UCSD-AML1 (cell line): Measurements from ENCODE around the gene IFT27.
A peak's percentile ranks its signal among the peaks of the same experiment; 100 is the strongest.
"Not testable (repeated sequence)": the region's sequence is repeated elsewhere in the genome, so short reads cannot be mapped to it uniquely, and the experiment has no call there.

Experiments used
- DNase-seq: peaks from one replicate; lab custom pipeline; 2025; ENCODE audit not compliant: unreplicated experiment; lab: John Stamatoyannopoulos, UW

Gene IFT27

GRCh38 chr22:36765943-36766450 is 9.9 kb downstream of the IFT27 start:
- DNase-seq, result no peak

DNA sequence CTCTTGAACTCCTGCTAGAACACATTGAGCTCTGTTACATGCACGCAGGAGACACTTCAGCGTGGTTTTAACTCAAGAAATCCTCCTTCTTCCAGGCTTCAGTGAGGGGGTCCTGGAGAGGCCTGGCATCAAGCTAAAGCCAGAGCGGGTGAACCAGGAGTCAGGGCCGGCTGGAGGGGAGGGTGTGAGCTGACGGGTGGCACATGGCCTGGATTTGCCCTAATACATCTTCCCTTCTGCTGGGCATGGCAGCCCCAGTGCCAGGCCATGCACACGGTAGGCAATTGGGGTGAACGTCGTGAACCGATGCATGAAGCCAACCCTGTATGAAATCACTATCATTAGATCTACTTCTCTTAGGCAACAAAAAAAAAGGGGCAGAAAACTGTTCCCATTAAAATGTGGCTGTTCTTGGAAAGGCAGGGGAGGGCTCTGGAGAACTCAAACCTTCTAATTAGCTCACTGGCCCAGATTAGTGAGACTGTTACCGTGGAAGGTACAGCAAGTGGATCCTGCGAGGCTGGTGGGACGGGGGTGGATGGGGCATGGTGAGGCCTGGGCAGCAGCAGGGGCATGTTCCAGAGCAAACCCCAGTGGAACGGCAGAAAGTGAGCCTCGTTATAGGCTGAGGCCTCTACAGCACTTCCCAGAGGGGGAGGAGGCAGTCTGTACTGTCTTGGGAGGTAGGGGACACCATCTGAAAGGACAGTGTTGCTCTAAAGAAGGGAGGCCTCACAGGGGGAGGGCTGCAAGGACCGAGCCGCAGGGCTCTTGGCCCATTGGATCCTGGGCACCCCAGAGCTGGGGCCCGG is 10.6 kb downstream of the IFT27 start:
- no peak for DNase-seq

DNA sequence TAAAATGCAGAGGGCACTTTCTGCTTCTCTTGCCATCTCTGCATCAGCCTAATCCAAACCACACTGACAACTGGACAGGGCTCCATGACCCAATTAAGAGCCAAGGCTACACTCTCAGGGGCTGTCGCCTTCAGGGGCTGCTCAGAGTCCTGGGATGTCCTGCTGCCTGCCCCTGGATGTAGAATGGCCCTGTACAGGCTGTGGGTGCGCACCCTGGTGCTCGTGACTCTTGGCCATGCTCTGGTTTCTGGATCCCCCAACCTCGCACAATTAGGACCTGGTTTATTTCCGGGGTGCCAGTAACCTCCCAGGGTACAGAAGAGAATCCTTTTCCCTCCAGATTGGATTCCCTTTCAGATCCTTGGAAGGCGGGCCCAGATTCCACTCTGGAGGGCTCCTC is 11.3 kb downstream of the IFT27 start:
- no peak for DNase-seq

GRCh38 chr22:36764060-36764459 is 11.9 kb downstream of the IFT27 start:
- no peak for DNase-seq

- DNase-seq, result no peak
Measured at GRCh38 chr22:36763576-36763975, 12.3 kb downstream of the IFT27 start.

DNA sequence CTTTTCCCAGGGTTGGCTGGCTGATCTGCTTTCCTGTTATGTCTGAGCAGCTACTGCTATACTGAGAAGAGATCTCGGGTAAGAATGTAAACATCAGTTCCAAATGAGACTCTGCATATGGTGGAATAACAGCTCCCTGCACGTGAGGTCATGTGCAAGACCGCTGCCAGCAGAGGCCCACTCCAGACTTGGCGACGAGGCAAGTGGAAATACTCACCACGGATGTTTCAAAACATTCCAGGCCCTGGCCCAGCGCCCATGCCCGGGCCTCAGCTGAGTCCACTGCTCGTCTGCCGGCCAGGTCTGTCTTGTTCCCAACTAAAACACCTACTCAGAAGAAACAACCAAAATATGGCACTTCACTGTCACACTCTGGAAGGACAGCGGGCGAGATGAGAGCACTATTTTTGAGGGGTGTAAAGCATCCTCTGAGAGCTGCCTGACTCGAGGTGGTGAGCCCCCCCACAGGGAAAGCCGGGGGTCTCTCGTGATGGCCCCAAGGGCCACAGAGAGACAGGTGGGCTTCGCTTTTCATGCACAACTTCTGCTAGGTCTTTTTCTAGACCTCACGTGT is 13.1 kb downstream of the IFT27 start:
- no peak for DNase-seq

- DNase-seq, result no peak
Measured at GRCh38 chr22:36761553-36762240, 14.2 kb downstream of the IFT27 start.

DNA sequence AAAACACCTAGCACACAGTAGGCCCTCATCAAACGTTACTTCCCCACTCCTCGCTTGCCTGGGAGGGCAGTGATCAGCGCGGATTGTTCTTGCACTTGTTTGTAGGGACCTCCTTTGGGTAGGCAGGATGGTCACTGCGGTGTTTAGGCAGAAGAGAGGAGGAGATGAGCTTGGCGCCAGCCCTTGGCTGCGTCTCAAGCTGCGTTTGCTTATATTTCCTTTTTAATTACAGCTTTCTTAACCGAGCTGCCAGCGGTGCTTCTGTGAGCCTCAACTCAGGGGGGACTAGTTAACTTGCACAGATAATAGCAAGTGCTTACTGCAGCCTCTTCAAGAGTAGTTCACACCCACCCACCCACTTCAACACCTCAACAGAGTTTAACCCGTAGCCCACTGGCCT is 15.1 kb downstream of the IFT27 start:
- no peak for DNase-seq

- DNase-seq, result no peak
Measured at GRCh38 chr22:36759481-36760159, 16.3 kb downstream of the IFT27 start.

- no peak for DNase-seq
Measured at GRCh38 chr22:36758792-36759271, 17.1 kb downstream of the IFT27 start.

- peak; percentile 74 for DNase-seq
Measured at GRCh38 chr22:36757668-36758211, 18.2 kb downstream of the IFT27 start.

- no peak for DNase-seq
Measured at GRCh38 chr22:36756746-36757655, 18.9 kb downstream of the IFT27 start.

DNA sequence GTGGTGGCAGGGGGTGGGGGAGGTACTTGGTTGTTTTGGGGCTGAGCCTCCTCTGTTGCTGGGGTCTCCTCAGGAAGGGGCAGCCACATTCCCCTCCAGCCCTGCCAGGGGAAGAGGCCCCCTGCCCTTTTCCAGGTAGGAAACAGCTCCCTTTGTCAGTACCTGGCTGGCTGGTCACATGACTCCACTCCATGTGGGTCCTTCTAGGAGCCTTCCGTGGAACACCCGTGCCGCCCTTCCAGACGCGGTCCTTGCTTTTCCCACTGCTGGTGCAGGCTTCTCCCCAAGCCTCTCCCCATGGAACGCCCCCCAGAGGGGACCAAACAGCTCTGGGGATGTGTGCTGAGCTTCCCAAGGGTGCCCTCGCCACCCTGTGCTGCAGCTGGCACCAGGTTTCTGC is 19.9 kb downstream of the IFT27 start:
- no peak for DNase-seq

DNA sequence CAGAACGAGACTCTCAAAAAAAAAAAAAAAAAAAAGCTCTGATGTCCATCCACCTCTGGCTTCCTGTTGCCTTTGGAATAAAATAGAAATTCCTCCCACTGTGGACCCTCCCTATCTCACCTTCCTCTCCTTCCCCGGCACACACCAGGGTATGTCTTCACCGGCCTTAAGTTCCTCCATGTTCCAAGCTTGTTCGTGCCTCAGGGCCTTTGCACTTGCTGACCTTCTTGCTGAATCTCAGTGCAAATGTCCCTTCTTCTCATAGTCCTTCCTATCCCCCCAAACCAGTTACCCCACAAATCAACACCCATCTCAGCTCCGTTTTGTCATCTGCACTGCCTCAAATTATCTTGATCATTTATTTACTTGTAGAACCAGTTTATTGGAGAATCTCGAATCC is 20.6 kb downstream of the IFT27 start:
- DNase-seq, result no peak

DNA sequence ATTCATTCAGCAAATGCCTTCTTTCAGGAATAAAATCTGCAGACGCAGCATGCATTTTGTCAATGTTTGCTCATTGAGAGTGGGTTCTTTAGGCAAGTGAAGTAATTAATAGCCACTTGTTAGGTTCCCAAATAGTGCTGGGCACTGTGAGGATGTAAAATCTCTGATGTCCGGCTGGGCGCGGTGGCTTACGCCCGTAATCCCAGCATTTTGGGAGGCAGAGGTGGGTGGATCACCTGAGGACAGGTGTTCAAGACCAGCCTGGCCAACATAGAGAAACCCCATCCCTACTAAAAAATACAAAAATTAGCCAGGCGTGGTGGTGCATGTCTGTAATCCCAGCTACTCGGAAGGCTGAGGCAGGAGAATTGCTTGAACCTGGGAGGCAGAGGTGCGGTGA is 21.0 kb downstream of the IFT27 start:
- DNase-seq, result not testable (repeated sequence)

DNA sequence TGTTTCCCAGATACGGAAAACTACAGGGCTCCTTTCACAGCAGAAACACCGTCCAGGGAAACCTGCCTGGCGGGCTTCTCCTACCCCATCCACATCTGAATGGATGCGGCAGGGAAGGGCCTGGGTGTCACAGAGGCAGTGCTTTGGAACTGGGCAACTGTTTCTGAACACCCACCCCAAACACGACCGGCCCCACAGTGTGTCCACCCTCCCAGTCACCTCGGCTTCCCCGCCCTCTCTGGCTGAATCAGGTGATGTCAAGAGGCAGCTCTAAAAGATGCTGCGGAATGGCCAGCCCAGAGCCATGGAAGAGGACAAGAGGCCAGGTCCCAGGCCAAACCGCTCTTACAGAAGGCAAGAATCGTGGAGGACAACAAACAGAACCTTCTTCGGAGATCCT is 22.0 kb downstream of the IFT27 start:
- no peak for DNase-seq

GRCh38 chr22:36753120-36753802 is 22.7 kb downstream of the IFT27 start:
- no peak for DNase-seq

DNA sequence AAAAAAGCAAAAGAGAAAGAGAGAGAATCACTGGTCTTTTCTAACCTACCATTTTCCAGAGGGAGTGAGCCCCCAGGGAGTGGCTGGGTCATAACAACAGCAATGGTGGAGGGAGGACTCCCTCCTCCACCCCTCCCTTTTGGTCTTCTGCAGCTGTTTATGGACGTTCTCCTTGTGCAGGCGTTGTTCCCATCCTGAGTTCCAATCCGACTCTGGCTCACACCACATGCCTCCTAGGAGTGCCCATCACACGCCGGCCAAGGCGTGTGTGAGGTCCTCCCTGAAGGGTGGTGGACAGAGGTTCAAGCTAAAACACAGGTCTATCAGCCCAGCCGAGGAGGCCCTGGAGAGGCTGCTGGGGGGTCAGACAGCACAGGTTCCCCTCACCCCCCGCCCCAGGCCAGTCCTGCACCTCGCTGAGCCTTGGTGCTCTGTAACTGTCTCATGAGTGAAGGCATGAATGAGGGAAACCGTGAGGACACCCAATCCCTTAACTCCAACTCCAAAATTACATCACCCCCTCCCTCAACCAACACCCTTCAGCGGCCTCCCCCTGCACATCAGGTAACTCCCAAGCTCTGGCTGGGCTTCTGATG is 29.4 kb downstream of the IFT27 start:
- DNase-seq, result no peak
